Activated gamma-delta T cell treated with anti-CD3 and anti-CD28 coated beads, Interleukin-2, amount 50 U/mL, for 16 hours (primary cell): ENCODE measurements around the gene SAP30L.

Source experiments
- DNase-seq: peaks from one replicate; pipeline ENCODE4 v3.0.0-alpha.2; 2020; ENCODE audit warnings: low read depth

SAP30L gene

GRCh38 chr5:154466147-154466546 lies 20.4 kb downstream of the SAP30L start:
- no peak for DNase-seq

GRCh38 chr5:154466671-154467070 lies 20.9 kb downstream of the SAP30L start:
- DNase-seq: no peak

GRCh38 chr5:154467655-154468354 lies 22.0 kb downstream of the SAP30L start:
- DNase-seq: peak; percentile 70

- no peak for DNase-seq
Measured at GRCh38 chr5:154470137-154470536, 24.3 kb downstream of the SAP30L start.

- no peak for DNase-seq
Measured at GRCh38 chr5:154470947-154471870, 25.4 kb downstream of the SAP30L start.

GRCh38 chr5:154472871-154473580 lies 27.2 kb downstream of the SAP30L start:
- no peak for DNase-seq

GRCh38 chr5:154473581-154474283 lies 27.9 kb downstream of the SAP30L start:
- DNase-seq: no peak

GRCh38 chr5:154474396-154475334 lies 28.9 kb downstream of the SAP30L start:
- no peak for DNase-seq

- DNase-seq: no peak
Measured at GRCh38 chr5:154475591-154476353, 30.0 kb downstream of the SAP30L start.

- DNase-seq: no peak
Measured at GRCh38 chr5:154476354-154477205, 30.8 kb downstream of the SAP30L start.

GRCh38 chr5:154477382-154478223 lies 31.8 kb downstream of the SAP30L start:
- no peak for DNase-seq

GRCh38 chr5:154478224-154478565 lies 32.4 kb downstream of the SAP30L start, which contains the start of gene HAND1:
Gene HAND1, minus strand, starts transcription at chr5:154478227. Its CDS starts 219 bp downstream, at chr5:154478008.
- no peak for DNase-seq

- no peak for DNase-seq
Measured at GRCh38 chr5:154478752-154479159, 33.0 kb downstream of the SAP30L start.

- no peak for DNase-seq
Measured at GRCh38 chr5:154479160-154479943, 33.6 kb downstream of the SAP30L start.

- no peak for DNase-seq
Measured at GRCh38 chr5:154479944-154480750, 34.4 kb downstream of the SAP30L start.

GRCh38 chr5:154480847-154481246 lies 35.0 kb downstream of the SAP30L start:
- DNase-seq: no peak
